Measurements from ENCODE around the gene GABRB2. TPM values are rescaled to one million over a fixed set of nuclear protein-coding genes. Genes with fewer than 3 reads are reported as not detected.

The GABRB2 gene
- total and polyA plus RNA-seq, 2 experiments from 2014 or later: 0.11 to 0.94 TPM

- Histone ChIP-seq H2AFZ (no peak overlapping the region), H3K27ac (ENCODE audit: low read depth) (no peak overlapping the region), H3K36me3 (ENCODE audit: insufficient read depth) (no peaks in the 10 kb centered on the region), H3K4me3 (no peak overlapping the region), H3K79me2 (replicated peaks; ENCODE audit: insufficient read depth) (no peaks in the 10 kb centered on the region), H3K27me3 (ENCODE audit: insufficient read depth) (no peaks in the 10 kb centered on the region), H3K4me2 (no peak overlapping the region), H3K9me2 (ENCODE audit: insufficient read depth) (peaks cover 10% of the 10 kb centered on the region), H3F3A (replicated peaks; ENCODE audit: low read depth) (no peaks in the 10 kb centered on the region), H3K4me1 (ENCODE audit: insufficient read depth) (no peaks in the 10 kb centered on the region), H4K20me1 (replicated peaks; ENCODE audit: insufficient read depth) (no peaks in the 10 kb centered on the region)
- TF ChIP-seq NANOG (IDR thresholded peaks at IDR 0.05; ENCODE audit: borderline replicate concordance) (no peak), ZNF114 (CRISPR knock-in tag; IDR thresholded peaks at IDR 0.05) (no peak), JUNB (IDR thresholded peaks at IDR 0.05; ENCODE audit: unreplicated experiment) (no peak), EZH2phosphoT487 (IDR thresholded peaks at IDR 0.05; ENCODE audit: unreplicated experiment) (no peak), EZH2 (IDR thresholded peaks at IDR 0.05; ENCODE audit: low read depth, unreplicated experiment) (no peak), ZNF462 (CRISPR knock-in tag; IDR thresholded peaks at IDR 0.05) (no peak), CREB1 (CRISPR knock-in tag; IDR thresholded peaks at IDR 0.05; ENCODE audit: low read depth) (no peak), ETS1 (IDR thresholded peaks at IDR 0.05) (no peak), CTCF (conservative IDR thresholded peaks at IDR 0.05; ENCODE audit: low read depth in 2 of 2) (no peak), POLR2AphosphoS5 (IDR thresholded peaks at IDR 0.05; ENCODE audit: low read depth) (no peak), REST (IDR thresholded peaks at IDR 0.05; ENCODE audit: unreplicated experiment) (no peak), STAT1 (IDR thresholded peaks at IDR 0.05; ENCODE audit: unreplicated experiment) (no peak), ZNF331 (CRISPR knock-in tag; IDR thresholded peaks at IDR 0.05; ENCODE audit: low read depth) (no peak)
- DNase-seq (ENCODE audit: low spot score) (no peak), ATAC-seq (no peak)
- Mint-ChIP-seq H3K9me3 (no peaks in the 10 kb centered on the region), H3K27me3 (ENCODE audit: insufficient read depth, low read depth, poor library complexity) (no peaks in the 10 kb centered on the region), H3K4me1 (peaks cover 4% of the 10 kb centered on the region; the same call in 2 of the 3 replicates), H3K4me3 (no peak overlapping the region), H3K27ac (no peak overlapping the region), H3K36me3 (ENCODE audit: low read depth) (no peaks in the 10 kb centered on the region)
Measured at GRCh38 chr5:161274951-161275350, 271.6 kb downstream of the GABRB2 start.

Data from GM23338 (cell line).